Measurements from ENCODE around the gene RAB21. TPM values are rescaled to one million over a fixed set of nuclear protein-coding genes. Genes with fewer than 3 reads are reported as not detected.

The RAB21 gene
- total RNA-seq, 1 experiment from 2014 or later, result 27.3 TPM

- Histone ChIP-seq H3K4me1 (ENCODE audit: insufficient read depth, low read length) (no peaks in the 10 kb centered on the region), H3K9me3 (ENCODE audit: low read length) (no peaks in the 10 kb centered on the region), H3K9ac (ENCODE audit: low read length) (no peak overlapping the region), H3K27me3 (ENCODE audit: low read length) (no peaks in the 10 kb centered on the region), H3K4me2 (ENCODE audit: low read length) (no peak overlapping the region), H3F3A (ENCODE audit: low read length, unreplicated experiment) (no peaks in the 10 kb centered on the region), H3K4me3 (ENCODE audit: low read length) (no peak overlapping the region), H3K27ac (ENCODE audit: low read length) (no peak overlapping the region), H3K36me3 (ENCODE audit: low read depth, low read length) (no peaks in the 10 kb centered on the region), H2AFZ (ENCODE audit: low read length) (no peak overlapping the region), H3K79me2 (ENCODE audit: low read length) (no peaks in the 10 kb centered on the region), H3K9me2 (replicated peaks; ENCODE audit: low read length) (no peaks in the 10 kb centered on the region), H4K20me1 (ENCODE audit: low read length) (no peaks in the 10 kb centered on the region)
- intact Hi-C loops (cut with micrococcal nuclease), result no loop called here
- ChIA-PET POLR2A (ENCODE audit: unreplicated experiment) (no interaction called here), CTCF (no interaction called here)
- BruUV-seq (replicated peaks), result no TSS peak
- no peak for ATAC-seq
- TF ChIP-seq EZH2phosphoT487 (IDR thresholded peaks at IDR 0.05; ENCODE audit: borderline replicate concordance, low read length) (no peak), EZH2 (IDR thresholded peaks at IDR 0.05; ENCODE audit: low read length, unreplicated experiment) (no peak), CTCF (conservative IDR thresholded peaks at IDR 0.05; ENCODE audit: low read depth, low read length) (no peak)
- no peak for DNase-seq
Observed at GRCh38 chr12:71737197-71737596, 17.5 kb upstream of the RAB21 start.

- no TSS peak for BruUV-seq (replicated peaks)
- Histone ChIP-seq H3K4me2 (ENCODE audit: low read length) (no peak overlapping the region), H3K9ac (ENCODE audit: low read length) (no peak overlapping the region), H3K9me3 (ENCODE audit: low read length) (no peaks in the 10 kb centered on the region), H3K79me2 (ENCODE audit: low read length) (no peaks in the 10 kb centered on the region), H3K36me3 (ENCODE audit: low read depth, low read length) (no peaks in the 10 kb centered on the region), H3K4me1 (ENCODE audit: insufficient read depth, low read length) (no peaks in the 10 kb centered on the region), H3K27ac (ENCODE audit: low read length) (no peak overlapping the region), H3K9me2 (replicated peaks; ENCODE audit: low read length) (no peaks in the 10 kb centered on the region), H3K4me3 (ENCODE audit: low read length) (no peak overlapping the region), H3K27me3 (ENCODE audit: low read length) (no peaks in the 10 kb centered on the region), H2AFZ (ENCODE audit: low read length) (no peak overlapping the region), H3F3A (ENCODE audit: low read length, unreplicated experiment) (no peaks in the 10 kb centered on the region), H4K20me1 (ENCODE audit: low read length) (no peaks in the 10 kb centered on the region)
- TF ChIP-seq CTCF (conservative IDR thresholded peaks at IDR 0.05; ENCODE audit: low read depth, low read length) (no peak), EZH2 (IDR thresholded peaks at IDR 0.05; ENCODE audit: low read length, unreplicated experiment) (no peak), EZH2phosphoT487 (IDR thresholded peaks at IDR 0.05; ENCODE audit: borderline replicate concordance, low read length) (no peak)
- no peak for ATAC-seq
- DNase-seq, result no peak
- ChIA-PET POLR2A (ENCODE audit: unreplicated experiment) (no interaction called here), CTCF (no interaction called here)
- intact Hi-C loops (cut with micrococcal nuclease), result no loop called here
Observed at GRCh38 chr12:71742998-71743397, 11.7 kb upstream of the RAB21 start.

DNA sequence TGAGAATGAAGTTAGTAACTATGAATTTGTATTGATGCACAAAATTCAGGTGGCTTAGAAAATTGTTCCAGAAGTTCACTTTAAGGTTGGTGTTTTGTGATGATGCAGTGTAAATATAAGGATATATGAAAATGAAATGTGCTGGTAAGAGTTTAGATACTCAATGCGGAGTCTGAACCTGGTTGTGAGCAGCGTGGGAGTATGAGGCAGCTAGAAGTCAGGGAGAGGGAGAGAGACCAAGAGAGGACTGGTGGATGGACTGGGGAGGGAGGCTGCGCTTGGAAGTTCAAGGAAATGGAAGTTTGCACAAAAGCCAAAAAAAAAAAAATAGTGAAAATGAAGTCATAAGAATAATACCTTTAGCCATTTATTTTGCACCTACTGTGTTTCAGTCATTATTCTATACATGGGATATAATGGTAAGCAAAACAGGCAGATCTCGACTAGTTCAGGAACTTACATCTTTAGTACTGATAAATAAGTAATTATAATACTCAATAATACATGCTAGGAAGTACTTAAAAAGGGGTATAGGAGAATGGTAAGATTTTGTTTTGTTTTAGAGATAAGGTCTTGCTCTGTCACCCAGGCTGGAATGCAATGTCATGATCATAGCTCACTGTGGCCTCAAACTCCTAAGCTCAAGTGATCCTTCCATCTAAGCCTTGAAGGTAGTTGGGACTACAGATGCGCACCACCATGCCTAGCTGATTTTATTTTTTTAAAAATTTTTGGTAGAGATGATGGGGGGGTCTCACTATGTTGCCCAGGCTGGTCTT lies 10.0 kb upstream of the RAB21 start:
- Histone ChIP-seq H3K4me3 (ENCODE audit: low read length) (no peak overlapping the region), H3F3A (ENCODE audit: low read length, unreplicated experiment) (no peaks in the 10 kb centered on the region), H3K79me2 (ENCODE audit: low read length) (no peaks in the 10 kb centered on the region), H3K4me1 (ENCODE audit: insufficient read depth, low read length) (no peaks in the 10 kb centered on the region), H3K4me2 (ENCODE audit: low read length) (no peak overlapping the region), H3K9me2 (replicated peaks; ENCODE audit: low read length) (no peaks in the 10 kb centered on the region), H3K9me3 (ENCODE audit: low read length) (no peaks in the 10 kb centered on the region), H3K27me3 (ENCODE audit: low read length) (0 out of 2 replicates have a peak, but pooled peaks cover 6% of the 10 kb centered on the region), H3K36me3 (ENCODE audit: low read depth, low read length) (no peaks in the 10 kb centered on the region), H4K20me1 (ENCODE audit: low read length) (no peaks in the 10 kb centered on the region), H3K9ac (ENCODE audit: low read length) (no peak overlapping the region), H3K27ac (ENCODE audit: low read length) (no peak overlapping the region), H2AFZ (ENCODE audit: low read length) (no peak overlapping the region)
- no TSS peak for BruUV-seq (replicated peaks)
- CTCF ChIA-PET, result no interaction called here
- POLR2A ChIA-PET (ENCODE audit: unreplicated experiment), result no interaction called here
- TF ChIP-seq EZH2phosphoT487 (IDR thresholded peaks at IDR 0.05; ENCODE audit: borderline replicate concordance, low read length) (no peak), EZH2 (IDR thresholded peaks at IDR 0.05; ENCODE audit: low read length, unreplicated experiment) (no peak), CTCF (conservative IDR thresholded peaks at IDR 0.05; ENCODE audit: low read depth, low read length) (no peak)
- ATAC-seq, result no peak
- no peak for DNase-seq
- intact Hi-C loops (cut with micrococcal nuclease), result loop anchor here (5.0 kb wide), 1 partner anchor 32 kb away; no protein-coding TSS in a partner anchor

All from PC-3 (cell line).